IMR-90 (cell line): ENCODE measurements around the gene FKTN. TPM values are rescaled to one million over a fixed set of nuclear protein-coding genes. Genes with fewer than 3 reads are reported as not detected.

Experiments
- ATAC-seq: fragments of 200-7000 bp; cut with Tn5 transposase; 2 replicates; pipeline ENCODE4 v1.9.1; 2020; ENCODE audit warnings: low read depth, mild to moderate bottlenecking, moderate library complexity
- BruUV-seq: library from RNA; stranded (reverse); fragments of 400-500 nt; replicated peaks from 2 replicates; lab custom pipeline; 2021; lab: Mats Ljungman, UMichigan
- CTCF ChIA-PET: fragments of 300-600 bp; formaldehyde crosslinking; extraction: SDS; loops from one replicate; lab custom pipeline; 2021; ENCODE audit warnings: antibody characterized with exemption; lab: Yijun Ruan, JAX
- POLR2A ChIA-PET: fragments of 300-600 bp; sonication (Branson Sonifier 250); formaldehyde crosslinking; loops from one replicate; lab custom pipeline; 2022; ENCODE audit warnings: antibody characterized with exemption; ENCODE audit not compliant: unreplicated experiment; lab: Charles Lee
- DNase-seq: peaks from one replicate; pipeline ENCODE4 v3.0.0; 2013
- H2AFZ ChIP-seq: replicated peaks from 2 replicates; pipeline ENCODE3; 2013; ENCODE audit warnings: low read length, mild to moderate bottlenecking; ENCODE audit not compliant: poor library complexity
- H2AK5ac ChIP-seq: 2 replicates; pipeline ENCODE4 v1.6.1; 2013; ENCODE audit warnings: low read depth, low read length, inconsistent platforms
- H2AK9ac ChIP-seq: replicated peaks from 2 replicates; pipeline ENCODE3; 2013; ENCODE audit warnings: mild to moderate bottlenecking, low read depth, low read length, moderate library complexity; ENCODE audit not compliant: poor library complexity
- H2BK120ac ChIP-seq: 2 replicates; pipeline ENCODE4 v1.6.1; 2013; ENCODE audit warnings: low read depth, low read length, inconsistent platforms
- H2BK15ac ChIP-seq: 3 replicates; pipeline ENCODE4 v1.6.1; 2013; ENCODE audit warnings: low read depth, low read length, inconsistent platforms
- H2BK20ac ChIP-seq: 2 replicates; pipeline ENCODE4 v1.6.1; 2013; ENCODE audit warnings: low read depth, mild to moderate bottlenecking, inconsistent platforms, low read length, moderate library complexity
- H2BK5ac ChIP-seq: 2 replicates; pipeline ENCODE4 v1.6.1; 2013; ENCODE audit warnings: mild to moderate bottlenecking, low read depth, low read length, inconsistent platforms; ENCODE audit not compliant: poor library complexity, severe bottlenecking
- H3K14ac ChIP-seq: replicated peaks from 2 replicates; pipeline ENCODE4 v1.6.1; 2013; ENCODE audit warnings: low read depth, low read length, inconsistent platforms
- H3K18ac ChIP-seq: 2 replicates; pipeline ENCODE4 v1.6.1; 2013; ENCODE audit warnings: low read depth, low read length, control low read depth
- H3K23ac ChIP-seq: 2 replicates; pipeline ENCODE4 v1.6.1; 2013; ENCODE audit warnings: low read depth, low read length, inconsistent platforms
- H3K27ac ChIP-seq: 2 replicates; pipeline ENCODE4 v1.5.1; 2013; ENCODE audit warnings: mild to moderate bottlenecking, control low read depth, low read length; ENCODE audit not compliant: insufficient read depth
- H3K27me3 ChIP-seq: 2 replicates; pipeline ENCODE4 v1.6.1; 2013; ENCODE audit warnings: low read length; ENCODE audit not compliant: control insufficient read depth, insufficient read depth
- H3K36me3 ChIP-seq: 2 replicates; pipeline ENCODE4 v1.6.1; 2013; ENCODE audit warnings: low read length, mixed read lengths; ENCODE audit not compliant: control insufficient read depth, insufficient read depth
- H3K4ac ChIP-seq: 2 replicates; pipeline ENCODE4 v1.6.1; 2013; ENCODE audit warnings: low read depth, low read length, inconsistent platforms
- H3K4me1 ChIP-seq: 2 replicates; pipeline ENCODE4 v1.6.1; 2013; ENCODE audit warnings: low read length, mixed read lengths; ENCODE audit not compliant: control insufficient read depth, insufficient read depth
- H3K4me2 ChIP-seq: 2 replicates; pipeline ENCODE4 v1.6.1; 2013; ENCODE audit warnings: low read depth, mild to moderate bottlenecking, control low read depth, low read length, moderate library complexity
- H3K4me3 ChIP-seq: 2 replicates; pipeline ENCODE4 v1.5.1; 2013; ENCODE audit warnings: low read depth, mild to moderate bottlenecking, control low read depth, low read length, moderate library complexity; ENCODE audit not compliant: insufficient read depth
- H3K56ac ChIP-seq: 2 replicates; pipeline ENCODE4 v1.6.1; 2013; ENCODE audit warnings: low read length, inconsistent platforms; ENCODE audit not compliant: insufficient read depth; ENCODE audit errors: extremely low read depth
- H3K79me1 ChIP-seq, 2 experiments: 2 replicates each; pipeline ENCODE4 v1.6.1; 2013; ENCODE audit warnings: low read length in 2 of 2, inconsistent platforms in 1 of 2, low read depth in 1 of 2
- H3K9ac ChIP-seq: 2 replicates; pipeline ENCODE4 v1.6.1; 2013; ENCODE audit warnings: low read depth, low read length, control low read depth
- H3K9me1 ChIP-seq: 2 replicates; pipeline ENCODE4 v1.6.1; 2013; ENCODE audit warnings: low read length, inconsistent platforms; ENCODE audit not compliant: insufficient read depth
- H3K9me3 ChIP-seq: 2 replicates; pipeline ENCODE4 v1.6.1; 2013; ENCODE audit warnings: low read length; ENCODE audit not compliant: control insufficient read depth, insufficient read depth
- H4K20me1 ChIP-seq: 2 replicates; pipeline ENCODE4 v1.6.1; 2013; ENCODE audit warnings: low read length, inconsistent platforms; ENCODE audit not compliant: insufficient read depth
- H4K5ac ChIP-seq: 2 replicates; pipeline ENCODE4 v1.6.1; 2013; ENCODE audit warnings: mild to moderate bottlenecking, low read depth, low read length, control low read depth
- H4K8ac ChIP-seq, 2 experiments: 2 replicates each; pipeline ENCODE4 v1.6.1; 2013; ENCODE audit warnings: low read depth in 2 of 2, low read length in 2 of 2, control low read depth in 1 of 2, inconsistent platforms in 1 of 2
- H4K91ac ChIP-seq: 2 replicates; pipeline ENCODE4 v1.6.1; 2013; ENCODE audit warnings: low read depth, low read length, inconsistent platforms; ENCODE audit not compliant: insufficient read depth
- BHLHE40 ChIP-seq: fragments of 150-350 bp; IDR thresholded peaks from 2 replicates; pipeline ENCODE4 v1.6.1; 2016; ENCODE audit warnings: mild to moderate bottlenecking, low read depth, low read length
- CEBPB ChIP-seq: IDR thresholded peaks from 2 replicates; pipeline ENCODE4 v1.6.1; 2012; ENCODE audit warnings: low read depth, low read length, improper control_type of control experiment
- MAFK ChIP-seq: IDR thresholded peaks from 2 replicates; pipeline ENCODE4 v1.6.1; 2012; ENCODE audit warnings: low read depth, low read length, improper control_type of control experiment
- NFE2L2 ChIP-seq: fragments of 150-350 bp; IDR thresholded peaks from 2 replicates; pipeline ENCODE4 v1.6.1; 2016; ENCODE audit warnings: low read depth, mild to moderate bottlenecking, low read length
- WGBS, 2 experiments: methylation state at CpG; one replicate each; pipeline versions ENCODE4 v1.1.5 to v1.1.7; 2013; ENCODE audit warnings: missing lambda C conversion rate in 2 of 2; ENCODE audit not compliant: insufficient read length in 1 of 2; ENCODE audit errors: extremely low coverage in 2 of 2; 5-methylcytosine and 5-hydroxymethylcytosine counted together
- dilution Hi-C: fragments of 300-500 bp; cut with HindIII; formaldehyde crosslinking; loops from one replicate; pipeline ENCODE4 v1.14.3; 2018; ENCODE audit warnings: low sequenced_read_pairs; ENCODE audit not compliant: unreplicated experiment
- in situ Hi-C: fragments of 300-500 bp; cut with MboI; formaldehyde crosslinking; loops from 3 replicates; pipeline ENCODE4 v1.14.3; 2019; ENCODE audit warnings: low sequenced_read_pairs, inconsistent platforms, mixed read lengths
- intact Hi-C: fragments of 100-400 bp; cut with micrococcal nuclease; formaldehyde crosslinking; loops from 2 replicates; pipeline ENCODE4 v1.10.0; 2022
- polyA plus RNA-seq, 3 experiments: library from polyadenylated mRNA; depleted of rRNA; stranded (reverse); fragments of >200 nt; gene quantifications; 2 replicates each; pipeline ENCODE4 v1.2.3, GENCODE V29; 2012; ENCODE audit warnings: low replicate concordance in 1 of 3
- total RNA-seq: library from RNA; depleted of rRNA; stranded (reverse); fragments of >200 nt; gene quantifications from 2 replicates; pipeline ENCODE4 v1.2.3, GENCODE V29; 2012

FKTN gene
- total and polyA plus RNA-seq, 2 of the 4 experiments (the other 2 are of a cell fraction), result 8.6 to 20.3 TPM

- Histone ChIP-seq H3K27ac (no peak overlapping the region), H4K8ac (no peak overlapping the region), H3K56ac (no peak overlapping the region), H2AK5ac (no peak overlapping the region), H2AFZ (no peak overlapping the region), H3K4me2 (no peak overlapping the region), H2BK15ac (no peak overlapping the region), H3K79me1 (no peaks in the 10 kb centered on the region), H3K4me1 (no peaks in the 10 kb centered on the region), H3K36me3 (no peaks in the 10 kb centered on the region), H2AK9ac (no peak overlapping the region), H3K9ac (no peak overlapping the region), H3K9me3 (no peaks in the 10 kb centered on the region), H3K14ac (no peak overlapping the region), H3K4me3 (no peak overlapping the region), H2BK5ac (no peak overlapping the region), H2BK20ac (no peak overlapping the region), H4K5ac (no peak overlapping the region), H4K91ac (no peak overlapping the region), H3K4ac (no peak overlapping the region), H3K27me3 (peaks cover 7% of the 10 kb centered on the region), H2BK120ac (no peak overlapping the region), H3K18ac (no peak overlapping the region), H4K20me1 (no peaks in the 10 kb centered on the region), H3K23ac (no peak overlapping the region), H3K9me1 (no peaks in the 10 kb centered on the region)
- POLR2A ChIA-PET, result no interaction called here
- intact Hi-C loops (no loop called here), in situ Hi-C loops (no loop called here), dilution Hi-C loops (no loop called here)
- TF ChIP-seq CEBPB (no peak), BHLHE40 (no peak), NFE2L2 (no peak), MAFK (no peak)
- BruUV-seq, result no TSS peak
- DNase-seq (no peak), ATAC-seq (no peak)
- WGBS, 2 experiments, result no CpG with 5 or more reads among the region's 1 CpG
- CTCF ChIA-PET, result no interaction called here
Observed at GRCh38 chr9:105678163-105678562, 120.2 kb downstream of the FKTN start.
